H1 (cell line): ENCODE measurements around the gene ENOX2. TPM values are rescaled to one million over a fixed set of nuclear protein-coding genes. Genes with fewer than 3 reads are reported as not detected.

Source experiments
- CTCF ChIA-PET: fragments of 300-600 bp; sonication (Branson Sonifier 250); formaldehyde crosslinking; loops from one replicate; lab custom pipeline; 2021; ENCODE audit not compliant: partially characterized antibody; lab: Charles Lee
- POLR2A ChIA-PET: fragments of 300-600 bp; sonication (Branson Sonifier 250); formaldehyde crosslinking; loops from one replicate; lab custom pipeline; 2021; ENCODE audit warnings: inconsistent platforms; ENCODE audit not compliant: partially characterized antibody; lab: Charles Lee
- DNase-seq, 2 experiments: peaks; one replicate each; pipeline versions ENCODE4 v3.0.0 to v3.0.0-alpha.2; 2010 to 2022; ENCODE audit warnings: low spot score in 2 of 2, low read depth in 1 of 2, mixed read lengths in 1 of 2
- FAIRE-seq: peaks from 2 replicates; lab custom pipeline; 2011; peaks lifted over from hg19 to GRCh38; lab: Jason Lieb, UNC
- H2AFZ ChIP-seq: 2 replicates; pipeline ENCODE4 v1.8.1; 2012; ENCODE audit warnings: low read length, inconsistent platforms
- H2AK5ac ChIP-seq: 2 replicates; pipeline ENCODE4 v1.6.1; 2013; ENCODE audit warnings: low read depth, low read length
- H2BK120ac ChIP-seq: replicated peaks from 2 replicates; pipeline ENCODE3; 2013; ENCODE audit warnings: low read depth, low read length, inconsistent platforms
- H2BK12ac ChIP-seq: 2 replicates; pipeline ENCODE4 v1.6.1; 2013; ENCODE audit warnings: low read depth, low read length
- H2BK15ac ChIP-seq: 2 replicates; pipeline ENCODE4 v1.6.1; 2013; ENCODE audit warnings: low read length
- H2BK20ac ChIP-seq: 2 replicates; pipeline ENCODE4 v1.6.1; 2013; ENCODE audit warnings: low read length
- H2BK5ac ChIP-seq: 2 replicates; pipeline ENCODE4 v1.6.1; 2013; ENCODE audit warnings: low read depth, low read length
- H3K14ac ChIP-seq: 2 replicates; pipeline ENCODE4 v1.6.1; 2013; ENCODE audit warnings: inconsistent platforms; ENCODE audit not compliant: insufficient read length
- H3K18ac ChIP-seq: 2 replicates; pipeline ENCODE4 v1.6.1; 2013; ENCODE audit warnings: low read length; ENCODE audit errors: extremely low read depth
- H3K23ac ChIP-seq: 2 replicates; pipeline ENCODE4 v1.6.1; 2013; ENCODE audit warnings: inconsistent platforms; ENCODE audit not compliant: insufficient read length
- H3K23me2 ChIP-seq: 2 replicates; pipeline ENCODE4 v1.6.1; 2013; ENCODE audit warnings: low read depth, low read length
- H3K27ac ChIP-seq: 2 replicates; pipeline ENCODE4 v1.6.1; 2011; ENCODE audit warnings: low read depth, low read length, inconsistent platforms
- H3K27me3 ChIP-seq, 4 experiments: replicated peaks in 1 of 4; 1 replicate in 1 of 4; 2 replicates in 3 of 4; pipeline versions ENCODE4 v1.6.1 to v1.8.1; 2011 to 2013; ENCODE audit warnings: low read length in 3 of 4, mild to moderate bottlenecking in 3 of 4, inconsistent platforms in 2 of 4, mixed read lengths in 2 of 4, moderate library complexity in 1 of 4; ENCODE audit not compliant: control insufficient read depth in 3 of 4, insufficient read depth in 3 of 4; ENCODE audit errors: extremely low read depth in 1 of 4
- H3K36me3 ChIP-seq, 4 experiments: 2 replicates each; pipeline versions ENCODE4 v1.6.1 to v1.8.1; 2011 to 2013; ENCODE audit warnings: mild to moderate bottlenecking in 4 of 4, low read length in 3 of 4, moderate library complexity in 2 of 4, control low read depth in 1 of 4, inconsistent platforms in 1 of 4; ENCODE audit not compliant: insufficient read depth in 4 of 4, control insufficient read depth in 2 of 4
- H3K4ac ChIP-seq: replicated peaks from 2 replicates; pipeline ENCODE3; 2013; ENCODE audit warnings: low read length, low read depth, mixed read lengths, inconsistent platforms; ENCODE audit not compliant: insufficient read length
- H3K4me1 ChIP-seq, 4 experiments: replicated peaks in 1 of 4; 1 replicate in 1 of 4; 2 replicates in 3 of 4; pipeline versions ENCODE4 v1.6.1 to v1.8.1; 2011 to 2013; ENCODE audit warnings: low read length in 3 of 4, inconsistent platforms in 2 of 4, mixed read lengths in 1 of 4; ENCODE audit not compliant: insufficient read depth in 4 of 4, control insufficient read depth in 3 of 4
- H3K4me2 ChIP-seq, 2 experiments: 2 replicates each; pipeline versions ENCODE4 v1.6.1 to v1.8.1; 2011 to 2013; ENCODE audit warnings: low read depth in 2 of 2, low read length in 2 of 2, control low read depth in 1 of 2, inconsistent platforms in 1 of 2, mild to moderate bottlenecking in 1 of 2; ENCODE audit not compliant: insufficient read depth in 1 of 2
- H3K4me3 ChIP-seq, 4 experiments: fragments of 200-600, 300-600 bp in 1 of 4; sonication (generic), shearing (Covaris generic), sonication (Bioruptor Twin) in 1 of 4; 2 replicates each; pipeline versions ENCODE4 v1.5.1 to v1.8.1; 2011 to 2016; ENCODE audit warnings: low read length in 4 of 4, low read depth in 3 of 4, control low read depth in 2 of 4, inconsistent platforms in 2 of 4, mild to moderate bottlenecking in 2 of 4, mixed read lengths in 1 of 4, moderate library complexity in 1 of 4; ENCODE audit not compliant: insufficient read depth in 2 of 4; ENCODE audit errors: extremely low read depth in 1 of 4
- H3K56ac ChIP-seq: replicated peaks from 2 replicates; pipeline ENCODE3; 2013; ENCODE audit warnings: low read depth, mild to moderate bottlenecking, mixed read lengths, low read length, inconsistent platforms; ENCODE audit not compliant: insufficient read length
- H3K79me1 ChIP-seq: 2 replicates; pipeline ENCODE4 v1.6.1; 2013; ENCODE audit warnings: low read depth, low read length, control low read depth
- H3K79me2 ChIP-seq, 2 experiments: 2 replicates each; pipeline versions ENCODE4 v1.6.1 to v1.8.1; 2012 to 2013; ENCODE audit warnings: low read length in 2 of 2, mild to moderate bottlenecking in 2 of 2, inconsistent platforms in 1 of 2; ENCODE audit not compliant: insufficient read depth in 2 of 2, control insufficient read depth in 1 of 2
- H3K9ac ChIP-seq, 4 experiments: replicated peaks in 1 of 4; 1 replicate in 1 of 4; 2 replicates in 3 of 4; pipeline versions ENCODE4 v1.6.1 to v1.8.1; 2011 to 2013; ENCODE audit warnings: low read depth in 3 of 4, low read length in 3 of 4, control low read depth in 2 of 4, mild to moderate bottlenecking in 2 of 4, moderate library complexity in 2 of 4, inconsistent platforms in 1 of 4; ENCODE audit errors: extremely low read depth in 1 of 4
- H3K9me3 ChIP-seq, 2 experiments: 2 replicates each; pipeline versions ENCODE4 v1.6.1 to v1.8.1; 2012 to 2013; ENCODE audit warnings: mild to moderate bottlenecking in 2 of 2, moderate library complexity in 2 of 2, control low read depth in 1 of 2, inconsistent platforms in 1 of 2, low read depth in 1 of 2, low read length in 1 of 2, mixed read lengths in 1 of 2; ENCODE audit not compliant: insufficient read depth in 2 of 2
- H4K20me1 ChIP-seq, 2 experiments: replicated peaks in 1 of 2; 2 replicates each; pipeline versions ENCODE3 to v1.8.1; 2011 to 2013; ENCODE audit warnings: inconsistent platforms in 2 of 2, low read length in 2 of 2, mild to moderate bottlenecking in 1 of 2; ENCODE audit not compliant: insufficient read depth in 2 of 2, control insufficient read depth in 1 of 2
- H4K5ac ChIP-seq: 2 replicates; pipeline ENCODE4 v1.6.1; 2013; ENCODE audit warnings: low read length, low read depth, mixed read lengths, inconsistent platforms; ENCODE audit not compliant: insufficient read length
- H4K8ac ChIP-seq: 2 replicates; pipeline ENCODE4 v1.8.0; 2013; ENCODE audit warnings: mild to moderate bottlenecking, moderate library complexity, low read length, inconsistent platforms; ENCODE audit not compliant: insufficient read depth; ENCODE audit errors: extremely low read depth
- H4K91ac ChIP-seq: replicated peaks from 2 replicates; pipeline ENCODE3; 2013; ENCODE audit warnings: low read length, mixed read lengths, inconsistent platforms; ENCODE audit not compliant: insufficient read length
- CBX5 ChIP-seq: fragments of 300-800, 300-1000 bp; sonication (generic); IDR thresholded peaks from 2 replicates; pipeline ENCODE4 v1.7.1; 2016; ENCODE audit warnings: antibody characterized with exemption, low read length, low read depth
- CEBPB ChIP-seq: IDR thresholded peaks from 2 replicates; pipeline ENCODE4 v1.6.1; 2012; ENCODE audit warnings: low read depth, low read length
- CTBP2 ChIP-seq: IDR thresholded peaks from 2 replicates; pipeline ENCODE4 v1.7.0; 2011; ENCODE audit warnings: borderline replicate concordance, mild to moderate bottlenecking, moderate library complexity, mixed read lengths, low read length; ENCODE audit not compliant: insufficient read depth, insufficient read length
- EZH2 ChIP-seq: fragments of 200-600 bp; sonication (generic); IDR thresholded peaks from 2 replicates; pipeline ENCODE4 v1.7.1; 2012; ENCODE audit warnings: low read depth, mild to moderate bottlenecking, moderate library complexity, low read length, inconsistent platforms; ENCODE audit not compliant: severe bottlenecking
- FOSL1 ChIP-seq: IDR thresholded peaks from 2 replicates; pipeline ENCODE4 v1.6.1; 2011; ENCODE audit warnings: mild to moderate bottlenecking, low read depth, low read length, moderate library complexity; ENCODE audit not compliant: insufficient read depth
- GABPA ChIP-seq: IDR thresholded peaks from 2 replicates; pipeline ENCODE4 v1.6.1; 2011; ENCODE audit warnings: mild to moderate bottlenecking, low read length, moderate library complexity, borderline replicate concordance; ENCODE audit not compliant: insufficient read depth
- KDM4A ChIP-seq: IDR thresholded peaks from one replicate; pipeline ENCODE4 v1.7.1; 2012; ENCODE audit warnings: low read depth, mild to moderate bottlenecking, moderate library complexity, low read length, inconsistent platforms; ENCODE audit not compliant: severe bottlenecking
- KDM5A ChIP-seq: fragments of 200-600 bp; IDR thresholded peaks from 2 replicates; pipeline ENCODE4 v1.7.1; 2012; ENCODE audit warnings: mild to moderate bottlenecking, low read length, inconsistent platforms, mixed read lengths
- MAFK ChIP-seq: IDR thresholded peaks from 2 replicates; pipeline ENCODE4 v1.6.1; 2012; ENCODE audit warnings: low read depth, mild to moderate bottlenecking, improper control_type of control experiment, low read length
- PHF8 ChIP-seq: fragments of 200-600 bp; sonication (generic); conservative IDR thresholded peaks from 2 replicates; pipeline ENCODE4 v1.7.1; 2012; ENCODE audit warnings: low read depth, mild to moderate bottlenecking, inconsistent platforms, low read length, moderate library complexity
- POU5F1 ChIP-seq: IDR thresholded peaks from 2 replicates; pipeline ENCODE4 v1.6.1; 2011; ENCODE audit warnings: low read depth, mild to moderate bottlenecking, low read length, moderate library complexity
- RAD21 ChIP-seq, 2 experiments: IDR thresholded peaks in 1 of 2; conservative IDR thresholded peaks in 1 of 2; 2 replicates each; pipeline ENCODE4 v1.6.1; 2011; ENCODE audit warnings: low read depth in 2 of 2, low read length in 2 of 2, improper control_type of control experiment in 1 of 2, inconsistent platforms in 1 of 2, mild to moderate bottlenecking in 1 of 2, moderate library complexity in 1 of 2
- SIRT6 ChIP-seq: IDR thresholded peaks from one replicate; pipeline ENCODE4 v1.7.1; 2012; ENCODE audit warnings: low read length, inconsistent platforms
- SRF ChIP-seq: IDR thresholded peaks from 2 replicates; pipeline ENCODE4 v1.6.1; 2011; ENCODE audit warnings: mild to moderate bottlenecking, low read depth, low read length, moderate library complexity
- SUZ12 ChIP-seq: fragments of 200-600 bp; sonication (generic); IDR thresholded peaks from 2 replicates; pipeline ENCODE4 v1.6.1; 2012; ENCODE audit warnings: mild to moderate bottlenecking, inconsistent platforms, low read length, moderate library complexity, mixed read lengths
- WGBS, 2 experiments: shearing (Covaris generic) in 1 of 2; methylation state at CpG; one replicate each; pipeline versions ENCODE4 v1.1.6 to v1.1.7; 2013 to 2015; ENCODE audit warnings: low lambda C conversion rate in 2 of 2, mixed read lengths in 2 of 2, inconsistent platforms in 1 of 2, low coverage in 1 of 2, missing lambda C conversion rate in 1 of 2; ENCODE audit not compliant: insufficient replicate concordance in 2 of 2, insufficient coverage in 1 of 2, insufficient read length in 1 of 2; ENCODE audit errors: extremely low coverage in 1 of 2, missing lambda C conversion rate in 1 of 2; 5-methylcytosine and 5-hydroxymethylcytosine counted together
- polyA plus RNA-seq, 7 experiments: library from polyadenylated mRNA; depleted of rRNA in 3 of 7; stranded (reverse) in 5 of 7; unstranded in 2 of 7; fragments of >200 nt in 5 of 7; fragments of 200-250 nt in 2 of 7; gene quantifications; 1 replicate in 5 of 7; 2 replicates in 1 of 7; 4 replicates in 1 of 7; pipeline versions ENCODE4 v1.2.1 to v1.2.3, GENCODE V29; 2011 to 2013; ENCODE audit warnings: missing spikeins in 2 of 7, mixed read lengths in 2 of 7
- total RNA-seq: library from RNA; stranded (reverse); fragmentation: NEBNext Ultra II Directional; extraction: Animal tissue kit (Norgen Biotek cat#: 25700); gene quantifications from 2 replicates; pipeline ENCODE4 v1.2.1, GENCODE V29; 2021

The ENOX2 gene
- total and polyA plus RNA-seq, 2 of the 8 experiments (the other 6 are each of a cell fraction or from before 2014, with no cell fraction given): 4.5 to 12.3 TPM

- Histone ChIP-seq H3K79me2 (no peaks in the 10 kb centered on the region), H4K5ac (no peak overlapping the region), H3K9ac (no peak overlapping the region), H3K23me2 (no peaks in the 10 kb centered on the region), H3K14ac (no peak overlapping the region), H3K27me3 (no peaks in the 10 kb centered on the region), H3K18ac (no peak overlapping the region), H2BK12ac (no peak overlapping the region), H3K9me3 (no peaks in the 10 kb centered on the region), H2AFZ (no peak overlapping the region), H3K4ac (no peak overlapping the region), H2BK20ac (no peak overlapping the region), H3K27ac (no peak overlapping the region), H2AK5ac (no peak overlapping the region), H3K4me1 (no peaks in the 10 kb centered on the region), H3K23ac (no peak overlapping the region), H4K91ac (no peak overlapping the region), H2BK5ac (no peak overlapping the region), H2BK15ac (no peak overlapping the region), H3K4me3 (no peak overlapping the region), H3K56ac (no peak overlapping the region), H3K79me1 (no peaks in the 10 kb centered on the region), H4K20me1 (no peaks in the 10 kb centered on the region), H4K8ac (no peak overlapping the region), H2BK120ac (no peak overlapping the region), H3K4me2 (no peak overlapping the region), H3K36me3 (no peaks in the 10 kb centered on the region)
- CTCF ChIA-PET: no interaction called here
- POLR2A ChIA-PET: no interaction called here
- DNase-seq: no peak
- 92% methylated on average over 2 of the region's 2 CpGs; no CpG with 5 or more reads in 1 of the 2 experiments for WGBS, 2 experiments
- no peak for FAIRE-seq
- TF ChIP-seq POU5F1: no peak
- TF ChIP-seq FOSL1: no peak
- no peak for TF ChIP-seq KDM5A
- no peak for TF ChIP-seq MAFK
- TF ChIP-seq EZH2: no peak
- no peak for TF ChIP-seq RAD21 (IDR thresholded peaks at IDR 0.05 in 1 of 2, conservative IDR thresholded peaks at IDR 0.05 in 1 of 2; ENCODE audit: low read depth in 2 of 2, low read length in 2 of 2)
- no peak for TF ChIP-seq SIRT6
- TF ChIP-seq CTBP2: no peak
- TF ChIP-seq SUZ12: no peak
- TF ChIP-seq SRF: no peak
- no peak for TF ChIP-seq PHF8
- TF ChIP-seq CBX5: no peak
- TF ChIP-seq GABPA: no peak
- TF ChIP-seq CEBPB: no peak
- TF ChIP-seq KDM4A: no peak
These were observed 62.7 kb downstream of the ENOX2 start for GRCh38 chrX:130840345-130840744.
